MM.1S (cell line): ENCODE measurements around the gene EDNRA.

Experiments used
- EZH2 ChIP-seq: fragments of 300-600 bp; sonication (generic); optimal IDR thresholded peaks from 2 replicates; pipeline ENCODE3; 2017; ENCODE audit warnings: low read depth, mild to moderate bottlenecking, antibody characterized with exemption, low read length, mixed read lengths
- TF ChIP-seq, protein P1 (sequence below): fragments of 300-600 bp; sonication (generic); IDR thresholded peaks from 2 replicates; pipeline ENCODE4 v1.5.1; 2016; ENCODE audit warnings: antibody characterized with exemption, low read length, mixed read lengths

GRCh38 chr4:147513091-147513490, 32.2 kb downstream of the EDNRA start:
- TF ChIP-seq, protein P1, sequence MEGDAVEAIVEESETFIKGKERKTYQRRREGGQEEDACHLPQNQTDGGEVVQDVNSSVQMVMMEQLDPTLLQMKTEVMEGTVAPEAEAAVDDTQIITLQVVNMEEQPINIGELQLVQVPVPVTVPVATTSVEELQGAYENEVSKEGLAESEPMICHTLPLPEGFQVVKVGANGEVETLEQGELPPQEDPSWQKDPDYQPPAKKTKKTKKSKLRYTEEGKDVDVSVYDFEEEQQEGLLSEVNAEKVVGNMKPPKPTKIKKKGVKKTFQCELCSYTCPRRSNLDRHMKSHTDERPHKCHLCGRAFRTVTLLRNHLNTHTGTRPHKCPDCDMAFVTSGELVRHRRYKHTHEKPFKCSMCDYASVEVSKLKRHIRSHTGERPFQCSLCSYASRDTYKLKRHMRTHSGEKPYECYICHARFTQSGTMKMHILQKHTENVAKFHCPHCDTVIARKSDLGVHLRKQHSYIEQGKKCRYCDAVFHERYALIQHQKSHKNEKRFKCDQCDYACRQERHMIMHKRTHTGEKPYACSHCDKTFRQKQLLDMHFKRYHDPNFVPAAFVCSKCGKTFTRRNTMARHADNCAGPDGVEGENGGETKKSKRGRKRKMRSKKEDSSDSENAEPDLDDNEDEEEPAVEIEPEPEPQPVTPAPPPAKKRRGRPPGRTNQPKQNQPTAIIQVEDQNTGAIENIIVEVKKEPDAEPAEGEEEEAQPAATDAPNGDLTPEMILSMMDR: no peak
- no peak for TF ChIP-seq EZH2
